ENCODE results near the gene PLEK. TPM values are rescaled to one million over a fixed set of nuclear protein-coding genes. Genes with fewer than 3 reads are reported as not detected.

PLEK gene
- 1.3 TPM in 1 of 2 replicates, not detected in the other for total RNA-seq

GRCh38 chr2:68365087-68365486 is at the start of gene PLEK:
Gene PLEK (plus strand): TSS chr2:68365282. CDS start chr2:68365352, 70 bp downstream.

GRCh38 chr2:68319398-68320117 is 45.5 kb upstream of the PLEK start, which contains the start of gene CNRIP1:
Gene CNRIP1 (minus strand): TSS chr2:68319949. CDS start chr2:68319400, 549 bp downstream.

Other genes starting within 250 kb of the PLEK start
- gene PNO1, start 207.4 kb upstream of the PLEK start, total RNA-seq, result 12.0 and 25.9 TPM in 2 replicates
- gene PPP3R1, start 112.8 kb upstream of the PLEK start, total RNA-seq, result 38.7 and 41.8 TPM in 2 replicates
- gene CNRIP1, start 45.3 kb upstream of the PLEK start, total RNA-seq, result 39.5 and 42.2 TPM in 2 replicates
- 0.44 and 1.4 TPM in 2 replicates for gene FBXO48, start 102.0 kb downstream of the PLEK start, total RNA-seq
- gene APLF, start 102.3 kb downstream of the PLEK start, total RNA-seq, result 6.8 and 6.9 TPM in 2 replicates

Measured in placental pericyte (primary cell).